Fibroblast of villous mesenchyme (primary cell): Measurements from ENCODE around the gene IPCEF1. TPM values are rescaled to one million over a fixed set of nuclear protein-coding genes. Genes with fewer than 3 reads are reported as not detected.
A peak's percentile ranks its signal among the peaks of the same experiment; 100 is the strongest.
"Not testable (repeated sequence)": the region's sequence is repeated elsewhere in the genome, so short reads cannot be mapped to it uniquely, and the experiment has no call there.

Experiments
- DNase-seq: peaks from one replicate; pipeline ENCODE4 v3.0.0-alpha.2; 2010; ENCODE audit warnings: low read depth
- H3K4me3 ChIP-seq: 2 replicates; pipeline ENCODE4 v1.5.1; 2011; ENCODE audit warnings: low read depth, mild to moderate bottlenecking, low read length
- total RNA-seq: library from RNA; depleted of rRNA; stranded (reverse); fragments of >200 nt; gene quantifications from 2 replicates; pipeline ENCODE4 v1.2.3, GENCODE V29; 2012
- TF ChIP-seq, protein P1 (sequence below): IDR thresholded peaks from 2 replicates; pipeline ENCODE4 v1.5.1; 2012; ENCODE audit warnings: low read depth, mild to moderate bottlenecking, low read length; ENCODE audit not compliant: insufficient read depth

The IPCEF1 gene
- total RNA-seq, 1 donor: 0.86 TPM

GRCh38 chr6:154345811-154346210 lies 10.8 kb downstream of the IPCEF1 start:
- TF ChIP-seq, protein P1, sequence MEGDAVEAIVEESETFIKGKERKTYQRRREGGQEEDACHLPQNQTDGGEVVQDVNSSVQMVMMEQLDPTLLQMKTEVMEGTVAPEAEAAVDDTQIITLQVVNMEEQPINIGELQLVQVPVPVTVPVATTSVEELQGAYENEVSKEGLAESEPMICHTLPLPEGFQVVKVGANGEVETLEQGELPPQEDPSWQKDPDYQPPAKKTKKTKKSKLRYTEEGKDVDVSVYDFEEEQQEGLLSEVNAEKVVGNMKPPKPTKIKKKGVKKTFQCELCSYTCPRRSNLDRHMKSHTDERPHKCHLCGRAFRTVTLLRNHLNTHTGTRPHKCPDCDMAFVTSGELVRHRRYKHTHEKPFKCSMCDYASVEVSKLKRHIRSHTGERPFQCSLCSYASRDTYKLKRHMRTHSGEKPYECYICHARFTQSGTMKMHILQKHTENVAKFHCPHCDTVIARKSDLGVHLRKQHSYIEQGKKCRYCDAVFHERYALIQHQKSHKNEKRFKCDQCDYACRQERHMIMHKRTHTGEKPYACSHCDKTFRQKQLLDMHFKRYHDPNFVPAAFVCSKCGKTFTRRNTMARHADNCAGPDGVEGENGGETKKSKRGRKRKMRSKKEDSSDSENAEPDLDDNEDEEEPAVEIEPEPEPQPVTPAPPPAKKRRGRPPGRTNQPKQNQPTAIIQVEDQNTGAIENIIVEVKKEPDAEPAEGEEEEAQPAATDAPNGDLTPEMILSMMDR: no peak
- DNase-seq: no peak
- no peak overlapping the region for H3K4me3 ChIP-seq

DNA sequence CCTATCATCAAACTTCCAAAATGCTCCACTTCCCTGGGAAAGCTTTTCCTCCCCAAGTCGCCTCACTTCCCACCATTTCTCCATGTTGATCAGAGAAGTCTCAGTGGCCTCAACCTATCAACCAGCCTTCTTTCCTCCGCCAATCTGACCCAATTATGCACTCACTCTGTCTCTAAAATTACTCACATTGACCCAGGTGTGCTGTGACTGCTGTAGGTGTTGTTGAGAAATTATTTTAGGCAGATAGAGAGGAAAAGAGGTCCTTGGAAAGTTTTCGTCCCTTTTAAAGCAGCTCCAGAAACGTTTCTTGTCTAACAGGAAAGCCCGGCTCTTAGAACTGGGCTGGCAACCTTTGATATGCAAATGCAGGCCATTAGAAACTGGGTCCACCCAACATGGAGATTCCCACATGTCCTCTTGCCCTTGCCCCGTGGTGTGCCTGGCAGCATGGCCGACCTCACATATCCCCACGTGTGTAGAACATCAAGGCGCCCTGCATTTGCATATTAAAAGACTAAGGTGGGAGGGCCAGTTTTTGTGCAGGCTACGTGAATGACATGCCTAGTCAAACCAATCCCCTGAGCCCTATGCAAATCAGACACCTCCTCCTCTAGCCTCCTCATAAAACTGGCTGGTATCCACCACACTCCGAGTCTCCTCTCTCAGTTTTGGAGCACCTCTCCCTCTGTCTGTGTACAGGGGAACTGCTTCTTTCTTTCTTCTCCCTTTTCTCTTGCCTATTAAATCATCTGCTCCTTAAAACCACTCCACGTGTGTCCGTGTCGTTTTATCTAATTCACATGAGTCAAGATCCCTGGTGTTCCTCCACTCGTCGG lies 12.9 kb downstream of the IPCEF1 start:
- TF ChIP-seq, protein P1: peak; percentile 63
- H3K4me3 ChIP-seq: no peak overlapping the region
- peak; percentile 65 for DNase-seq

DNA sequence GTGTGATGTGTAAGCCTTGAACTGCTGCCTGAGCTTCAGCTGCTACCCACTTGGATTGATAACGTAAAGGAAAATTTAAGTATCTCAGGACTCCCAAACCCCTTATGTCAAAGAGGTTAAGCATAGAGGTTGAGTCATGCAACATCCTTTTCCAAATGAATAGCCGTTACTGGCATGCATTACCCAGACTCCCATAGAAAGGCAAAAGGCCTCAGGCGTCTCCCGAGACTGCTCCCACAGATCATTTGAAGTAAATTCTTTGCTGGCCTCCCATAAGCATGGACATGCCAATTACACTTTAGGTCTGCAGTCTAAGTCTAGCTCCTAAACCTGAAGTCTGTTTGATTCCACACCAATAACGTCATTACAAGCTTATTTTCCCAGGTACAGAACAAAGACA lies 14.7 kb downstream of the IPCEF1 start:
- TF ChIP-seq, protein P1: no peak
- no peak for DNase-seq

DNA sequence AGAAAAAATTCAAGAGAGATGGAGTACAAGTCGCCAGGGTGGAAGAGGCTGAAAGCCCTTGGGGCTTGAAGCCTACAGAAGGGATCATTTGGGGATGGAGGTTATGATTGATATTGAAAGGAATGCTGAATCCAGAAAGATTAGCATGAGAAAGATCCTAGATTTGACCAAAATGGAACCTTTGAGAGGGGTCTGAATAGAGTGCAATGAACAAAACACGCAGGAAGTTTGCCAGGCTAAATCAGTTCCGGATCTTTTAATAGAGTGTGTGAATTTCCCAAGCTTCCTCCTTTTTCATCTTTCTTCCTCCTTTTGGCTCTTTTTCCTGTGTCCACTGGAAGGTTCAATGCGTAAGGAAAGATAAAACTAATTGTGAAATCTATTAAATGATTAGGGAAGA lies 15.3 kb downstream of the IPCEF1 start:
- TF ChIP-seq, protein P1: no peak
- no peak for DNase-seq
- no peak overlapping the region for H3K4me3 ChIP-seq

More for the DNA sequence above, 14.7 kb downstream of the IPCEF1 start:
- no peak overlapping the region for H3K4me3 ChIP-seq

DNA sequence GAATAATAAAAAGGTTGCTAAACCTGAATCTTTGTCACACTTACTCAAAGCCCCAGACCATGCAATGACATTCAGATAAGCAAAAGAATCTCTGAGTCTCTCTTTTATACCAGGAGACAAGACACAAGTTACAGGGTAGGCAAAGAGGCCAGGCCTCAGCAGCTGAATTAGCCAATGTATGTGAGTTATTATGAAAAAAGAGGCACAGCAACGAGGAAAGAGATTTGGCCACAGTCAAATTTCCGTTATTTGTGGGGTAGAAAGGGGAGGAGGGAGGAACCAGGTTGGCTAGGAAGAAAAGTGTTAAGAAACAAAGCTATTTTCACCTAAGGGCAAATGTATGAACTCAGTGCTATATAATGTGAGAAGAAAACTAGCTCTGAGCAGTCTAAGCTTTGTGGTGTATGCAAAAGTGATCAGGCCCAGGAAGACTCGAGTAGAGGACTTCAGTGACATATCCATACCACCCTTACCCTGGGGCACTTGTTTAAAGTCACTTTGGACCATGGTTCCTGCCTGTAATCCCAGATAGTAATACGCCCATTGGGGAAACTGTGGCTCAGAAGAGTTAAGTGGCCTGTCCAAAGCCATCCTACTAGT lies 19.1 kb downstream of the IPCEF1 start:
- TF ChIP-seq, protein P1: no peak
- no peak for DNase-seq
- H3K4me3 ChIP-seq: no peak overlapping the region

- DNase-seq, H3K4me3 ChIP-seq: not testable (repeated sequence)
Observed at GRCh38 chr6:154334147-154334546, 22.5 kb downstream of the IPCEF1 start.

DNA sequence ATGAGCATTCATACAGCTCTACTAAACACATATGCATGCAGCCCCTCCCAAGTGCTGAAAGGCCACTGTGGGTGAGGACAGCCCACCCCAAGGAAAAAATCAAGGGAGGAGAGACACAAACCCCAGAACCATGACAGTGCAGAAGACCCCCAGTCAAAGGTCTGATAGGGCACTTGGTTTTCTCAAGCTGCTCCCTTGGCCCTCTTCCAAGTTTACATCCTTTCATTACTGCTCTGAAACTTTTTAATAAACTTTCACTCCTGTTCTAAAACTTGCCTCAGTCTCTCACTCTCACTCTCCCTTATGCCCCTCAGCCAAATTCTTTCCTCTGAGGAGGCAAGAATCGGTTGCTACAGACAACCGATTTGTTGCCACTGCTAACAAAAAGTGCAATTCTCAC lies 24.9 kb downstream of the IPCEF1 start:
- TF ChIP-seq, protein P1: no peak
- H3K4me3 ChIP-seq: no peak overlapping the region
- no peak for DNase-seq
